Measurements from ENCODE around the gene SOHLH1. TPM values are rescaled to one million over a fixed set of nuclear protein-coding genes. Genes with fewer than 3 reads are reported as not detected.

Gene SOHLH1
- total and polyA plus RNA-seq, 2 donors: 0.05 TPM; not detected in 1

GRCh38 chr9:135692410-135692809, 6.9 kb downstream of the SOHLH1 start:
- DNase-seq (ENCODE audit: low read depth in 6 of 9, low spot score in 9 of 9): no peak
- Histone ChIP-seq H3K27ac (ENCODE audit: low read depth in 1 of 2, low read length in 1 of 2) (no peak overlapping the region), H3K27me3 (ENCODE audit: control insufficient read depth in 2 of 2, insufficient read depth in 1 of 2, low read length in 1 of 2) (no peaks in the 10 kb centered on the region), H3K4me3 (ENCODE audit: low read length in 2 of 2) (no peak overlapping the region), H3K9me3 (ENCODE audit: control insufficient read depth in 2 of 2, insufficient read depth in 1 of 2, low read length in 1 of 2) (no peaks in the 10 kb centered on the region), H3K36me3 (ENCODE audit: control insufficient read depth in 2 of 2, insufficient read depth in 2 of 2, low read length in 1 of 2) (no peaks in the 10 kb centered on the region), H3K4me1 (ENCODE audit: control insufficient read depth in 2 of 2, insufficient read depth in 2 of 2, low read length in 2 of 2) (no peaks in the 10 kb centered on the region)
- WGBS: 90% methylated on average over 11 of the region's 11 CpGs

- Histone ChIP-seq H3K27ac (ENCODE audit: low read depth in 1 of 2, low read length in 1 of 2) (no peak overlapping the region), H3K4me1 (ENCODE audit: control insufficient read depth in 2 of 2, insufficient read depth in 2 of 2, low read length in 2 of 2) (no peaks in the 10 kb centered on the region), H3K4me3 (ENCODE audit: low read length in 2 of 2) (no peak overlapping the region), H3K9me3 (ENCODE audit: control insufficient read depth in 2 of 2, insufficient read depth in 1 of 2, low read length in 1 of 2) (no peaks in the 10 kb centered on the region), H3K27me3 (ENCODE audit: control insufficient read depth in 2 of 2, insufficient read depth in 1 of 2, low read length in 1 of 2) (no peaks in the 10 kb centered on the region), H3K36me3 (ENCODE audit: control insufficient read depth in 2 of 2, insufficient read depth in 2 of 2, low read length in 1 of 2) (no peaks in the 10 kb centered on the region)
- no peak for DNase-seq (ENCODE audit: low read depth in 6 of 9, low spot score in 9 of 9)
- WGBS: 96% methylated on average over 19 of the region's 19 CpGs
Measured at GRCh38 chr9:135690836-135691570, 8.3 kb downstream of the SOHLH1 start.

- H3K27ac ChIP-seq (ENCODE audit: low read depth in 1 of 2, low read length in 1 of 2): no peak overlapping the region
- no peak overlapping the region for H3K4me3 ChIP-seq (ENCODE audit: low read length in 2 of 2)
- DNase-seq (ENCODE audit: low read depth in 6 of 9, low spot score in 9 of 9): no peak
- H3K27me3 ChIP-seq (ENCODE audit: control insufficient read depth in 2 of 2, insufficient read depth in 1 of 2, low read length in 1 of 2): no peaks in the 10 kb centered on the region
- 93% methylated on average over 10 of the region's 10 CpGs for WGBS
- no peaks in the 10 kb centered on the region for H3K4me1 ChIP-seq (ENCODE audit: control insufficient read depth in 2 of 2, insufficient read depth in 2 of 2, low read length in 2 of 2)
- H3K9me3 ChIP-seq (ENCODE audit: control insufficient read depth in 2 of 2, insufficient read depth in 1 of 2, low read length in 1 of 2): no peaks in the 10 kb centered on the region
- H3K36me3 ChIP-seq (ENCODE audit: control insufficient read depth in 2 of 2, insufficient read depth in 2 of 2, low read length in 1 of 2): no peaks in the 10 kb centered on the region
Measured at GRCh38 chr9:135689011-135689410, 10.3 kb downstream of the SOHLH1 start.

GRCh38 chr9:135687216-135687615, 12.1 kb downstream of the SOHLH1 start:
- H3K4me1 ChIP-seq (ENCODE audit: control insufficient read depth in 2 of 2, insufficient read depth in 2 of 2, low read length in 2 of 2): no peaks in the 10 kb centered on the region
- no peak for DNase-seq (ENCODE audit: low read depth in 6 of 9, low spot score in 9 of 9)
- H3K4me3 ChIP-seq (ENCODE audit: low read length in 2 of 2): no peak overlapping the region
- H3K9me3 ChIP-seq (ENCODE audit: control insufficient read depth in 2 of 2, insufficient read depth in 1 of 2, low read length in 1 of 2): no peaks in the 10 kb centered on the region
- no peaks in the 10 kb centered on the region for H3K27me3 ChIP-seq (ENCODE audit: control insufficient read depth in 2 of 2, insufficient read depth in 1 of 2, low read length in 1 of 2)
- no peak overlapping the region for H3K27ac ChIP-seq (ENCODE audit: low read depth in 1 of 2, low read length in 1 of 2)
- WGBS: 91% methylated on average over 15 of the region's 15 CpGs
- no peaks in the 10 kb centered on the region for H3K36me3 ChIP-seq (ENCODE audit: control insufficient read depth in 2 of 2, insufficient read depth in 2 of 2, low read length in 1 of 2)

- H3K9me3 ChIP-seq (ENCODE audit: control insufficient read depth in 2 of 2, insufficient read depth in 1 of 2, low read length in 1 of 2): no peaks in the 10 kb centered on the region
- no peaks in the 10 kb centered on the region for H3K4me1 ChIP-seq (ENCODE audit: control insufficient read depth in 2 of 2, insufficient read depth in 2 of 2, low read length in 2 of 2)
- H3K4me3 ChIP-seq (ENCODE audit: low read length in 2 of 2): no peak overlapping the region
- no peak overlapping the region for H3K27ac ChIP-seq (ENCODE audit: low read depth in 1 of 2, low read length in 1 of 2)
- no peaks in the 10 kb centered on the region for H3K27me3 ChIP-seq (ENCODE audit: control insufficient read depth in 2 of 2, insufficient read depth in 1 of 2, low read length in 1 of 2)
- H3K36me3 ChIP-seq (ENCODE audit: control insufficient read depth in 2 of 2, insufficient read depth in 2 of 2, low read length in 1 of 2): no peaks in the 10 kb centered on the region
- DNase-seq (ENCODE audit: low read depth in 6 of 9, low spot score in 9 of 9): no peak
- 85% methylated on average over 17 of the region's 17 CpGs for WGBS
Measured at GRCh38 chr9:135684691-135685090, 14.6 kb downstream of the SOHLH1 start.

DNA sequence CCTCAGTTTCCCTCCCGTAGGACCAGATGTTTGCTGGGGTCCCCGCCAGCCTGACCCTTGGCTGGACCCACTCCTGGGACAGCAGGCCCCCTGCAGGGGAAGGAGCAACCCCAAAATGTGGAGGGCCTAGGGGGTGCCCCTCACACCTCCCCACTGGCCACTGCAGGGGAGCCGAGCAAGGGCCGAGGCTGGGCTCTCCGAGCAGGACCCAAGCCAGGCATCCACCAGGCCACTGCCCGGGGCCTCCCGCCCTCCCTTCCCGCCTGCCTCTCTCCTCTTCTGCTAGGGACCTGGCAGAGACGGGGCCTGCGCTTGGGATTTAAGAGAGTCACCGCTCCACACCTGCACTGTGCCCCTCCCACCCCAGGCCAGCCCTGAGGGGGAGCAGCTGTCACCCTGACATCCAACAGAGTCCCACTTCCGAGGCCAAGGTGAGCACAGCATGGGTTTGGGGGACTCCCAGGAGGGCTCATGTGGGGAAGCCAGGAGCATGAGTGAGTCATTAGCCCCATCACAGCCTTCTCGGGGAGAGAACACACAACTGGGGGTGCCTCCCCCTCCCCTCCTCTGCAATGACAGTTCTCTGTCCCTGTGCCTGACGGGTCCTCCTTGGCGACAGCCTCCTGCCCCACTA, 15.8 kb downstream of the SOHLH1 start:
- 82% methylated on average over 15 of the region's 15 CpGs for WGBS
- no peaks in the 10 kb centered on the region for H3K27me3 ChIP-seq (ENCODE audit: control insufficient read depth in 2 of 2, insufficient read depth in 1 of 2, low read length in 1 of 2)

DNA sequence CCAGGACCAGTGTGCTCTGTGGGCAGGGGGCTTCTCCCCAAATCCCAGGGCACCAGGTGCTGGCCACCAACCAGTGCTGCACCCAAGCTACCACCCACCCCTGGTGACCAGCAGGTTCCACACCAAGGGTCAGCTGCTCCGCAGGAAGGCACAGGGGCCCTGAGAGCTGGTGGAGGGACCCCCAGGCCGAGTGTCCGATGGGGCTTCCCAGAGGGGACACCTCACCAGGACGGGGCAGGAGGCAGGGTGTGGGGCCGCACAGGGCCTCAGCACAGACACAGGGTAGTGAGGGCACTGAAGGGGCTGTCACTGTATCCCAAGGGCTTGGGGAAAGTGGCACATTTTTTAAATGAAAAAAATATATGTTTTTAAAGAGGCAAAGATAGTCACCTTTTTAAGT, 18.1 kb downstream of the SOHLH1 start:
- no peak overlapping the region for H3K4me3 ChIP-seq (ENCODE audit: low read length in 2 of 2)
- no peak overlapping the region for H3K27ac ChIP-seq (ENCODE audit: low read depth in 1 of 2, low read length in 1 of 2)
- no peak for DNase-seq (ENCODE audit: low read depth in 6 of 9, low spot score in 9 of 9)
- no peaks in the 10 kb centered on the region for H3K9me3 ChIP-seq (ENCODE audit: control insufficient read depth in 2 of 2, insufficient read depth in 1 of 2, low read length in 1 of 2)
- H3K27me3 ChIP-seq (ENCODE audit: control insufficient read depth in 2 of 2, insufficient read depth in 1 of 2, low read length in 1 of 2): no peaks in the 10 kb centered on the region
- no peaks in the 10 kb centered on the region for H3K36me3 ChIP-seq (ENCODE audit: control insufficient read depth in 2 of 2, insufficient read depth in 2 of 2, low read length in 1 of 2)
- 85% methylated on average over 5 of the region's 5 CpGs for WGBS
- H3K4me1 ChIP-seq (ENCODE audit: control insufficient read depth in 2 of 2, insufficient read depth in 2 of 2, low read length in 2 of 2): no peaks in the 10 kb centered on the region

More for the DNA sequence above, 15.8 kb downstream of the SOHLH1 start:
- no peak overlapping the region for H3K4me3 ChIP-seq (ENCODE audit: low read length in 2 of 2)
- H3K9me3 ChIP-seq (ENCODE audit: control insufficient read depth in 2 of 2, insufficient read depth in 1 of 2, low read length in 1 of 2): no peaks in the 10 kb centered on the region
- no peaks in the 10 kb centered on the region for H3K36me3 ChIP-seq (ENCODE audit: control insufficient read depth in 2 of 2, insufficient read depth in 2 of 2, low read length in 1 of 2)
- H3K27ac ChIP-seq (ENCODE audit: low read depth in 1 of 2, low read length in 1 of 2): no peak overlapping the region
- H3K4me1 ChIP-seq (ENCODE audit: control insufficient read depth in 2 of 2, insufficient read depth in 2 of 2, low read length in 2 of 2): no peaks in the 10 kb centered on the region
- DNase-seq (ENCODE audit: low read depth in 6 of 9, low spot score in 9 of 9): no peak

- Histone ChIP-seq H3K27ac (ENCODE audit: low read depth in 1 of 2, low read length in 1 of 2) (no peak overlapping the region), H3K9me3 (ENCODE audit: control insufficient read depth in 2 of 2, insufficient read depth in 1 of 2, low read length in 1 of 2) (peaks cover 0 to 1% of the 10 kb centered on the region in 2 donors), H3K4me1 (ENCODE audit: control insufficient read depth in 2 of 2, insufficient read depth in 2 of 2, low read length in 2 of 2) (no peaks in the 10 kb centered on the region), H3K4me3 (ENCODE audit: low read length in 2 of 2) (no peak overlapping the region), H3K27me3 (ENCODE audit: control insufficient read depth in 2 of 2, insufficient read depth in 1 of 2, low read length in 1 of 2) (no peaks in the 10 kb centered on the region), H3K36me3 (ENCODE audit: control insufficient read depth in 2 of 2, insufficient read depth in 2 of 2, low read length in 1 of 2) (no peaks in the 10 kb centered on the region)
- WGBS: 78% methylated on average over 16 of the region's 16 CpGs
- DNase-seq (ENCODE audit: low read depth in 6 of 9, low spot score in 9 of 9): no peak
Measured at GRCh38 chr9:135680056-135680455, 19.2 kb downstream of the SOHLH1 start.

DNA sequence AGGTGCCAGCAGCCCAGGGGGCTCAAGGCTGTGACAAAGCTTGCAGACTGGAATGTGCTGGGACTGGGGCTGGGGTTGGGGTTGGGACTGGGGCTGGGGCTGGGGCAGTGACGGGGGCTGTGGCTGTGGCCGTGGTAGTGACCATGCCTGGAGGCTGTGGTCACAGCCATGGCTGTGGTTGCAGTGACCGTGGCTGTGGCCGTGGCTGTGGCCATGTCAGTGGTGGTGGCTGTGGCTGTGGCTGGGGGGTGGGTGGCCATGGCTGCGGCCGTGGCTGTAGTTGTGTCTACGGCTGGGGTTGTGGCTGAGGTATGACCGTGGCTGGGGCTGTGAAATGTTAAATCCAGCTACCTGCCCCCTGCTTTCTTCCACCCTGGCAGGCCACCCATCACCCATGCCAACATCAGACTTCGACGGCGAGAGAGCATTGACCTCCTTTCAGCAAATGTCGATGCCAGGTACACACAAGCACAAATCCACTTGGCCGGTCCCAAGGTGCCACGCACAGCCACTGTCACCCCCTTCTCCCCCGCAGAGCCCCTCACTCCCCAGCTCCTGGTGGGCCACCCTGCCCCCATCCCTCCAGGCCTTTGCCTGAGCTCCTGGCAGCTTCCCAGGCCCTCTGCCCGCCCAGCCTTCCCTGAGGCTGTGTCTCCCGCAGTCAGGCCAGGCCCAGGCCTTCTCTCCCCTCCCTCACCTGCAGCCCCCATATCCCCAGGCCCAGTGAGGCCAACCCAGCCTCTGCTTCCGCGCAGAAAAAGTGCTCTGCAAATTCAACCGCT, 20.9 kb downstream of the SOHLH1 start:
- Histone ChIP-seq H3K4me3 (ENCODE audit: low read length in 2 of 2) (no peak overlapping the region), H3K4me1 (ENCODE audit: control insufficient read depth in 2 of 2, insufficient read depth in 2 of 2, low read length in 2 of 2) (no peaks in the 10 kb centered on the region), H3K27me3 (ENCODE audit: control insufficient read depth in 2 of 2, insufficient read depth in 1 of 2, low read length in 1 of 2) (no peaks in the 10 kb centered on the region), H3K36me3 (ENCODE audit: control insufficient read depth in 2 of 2, insufficient read depth in 2 of 2, low read length in 1 of 2) (no peaks in the 10 kb centered on the region), H3K27ac (ENCODE audit: low read depth in 1 of 2, low read length in 1 of 2) (no peak overlapping the region), H3K9me3 (ENCODE audit: control insufficient read depth in 2 of 2, insufficient read depth in 1 of 2, low read length in 1 of 2) (peaks cover 0 to 1% of the 10 kb centered on the region in 2 donors)
- WGBS: 94% methylated on average over 20 of the region's 20 CpGs
- DNase-seq (ENCODE audit: low read depth in 6 of 9, low spot score in 9 of 9): no peak
